ENCODE results near the gene RASGRP3. TPM values are rescaled to one million over a fixed set of nuclear protein-coding genes. Genes with fewer than 3 reads are reported as not detected.

Gene RASGRP3
- total and polyA plus RNA-seq, 2 donors (not counting 3 experiments of a cell fraction or from before 2014, with no cell fraction given), result 16.0 to 39.6 TPM

GRCh38 chr2:33444967-33445366 lies 31.5 kb upstream of the RASGRP3 start:
- FAIRE-seq (no peak), DNase-seq (ENCODE audit: low read depth, low spot score) (no peak)
- Histone ChIP-seq H3K9ac (replicated peaks; ENCODE audit: extremely low read depth, insufficient read depth, low read length) (no peak overlapping the region), H3K79me2 (ENCODE audit: control insufficient read depth, insufficient read depth, low read length) (no peaks in the 10 kb centered on the region), H3K27me3 (ENCODE audit: control insufficient read depth in 2 of 2, insufficient read depth in 2 of 2, low read length in 2 of 2) (no peaks in the 10 kb centered on the region), H3K4me1 (ENCODE audit: control insufficient read depth, extremely low read depth, insufficient read depth, low read length) (peaks cover 9% of the 10 kb centered on the region), H3K4me3 (replicated peaks in 1 of 3; ENCODE audit: insufficient read depth in 1 of 3, low read depth in 1 of 3, low read length in 3 of 3) (no peak overlapping the region), H4K20me1 (replicated peaks; ENCODE audit: control insufficient read depth, extremely low read depth, insufficient read depth, low read length) (no peaks in the 10 kb centered on the region), H2AFZ (ENCODE audit: low read depth, low read length) (no peak overlapping the region), H3K9me1 (replicated peaks; ENCODE audit: control insufficient read depth, extremely low read depth, insufficient read depth, low read length) (no peaks in the 10 kb centered on the region), H3K9me3 (replicated peaks; ENCODE audit: control insufficient read depth, insufficient read depth, low read length) (no peaks in the 10 kb centered on the region), H3K36me3 (ENCODE audit: control insufficient read depth in 2 of 2, extremely low read depth in 1 of 2, insufficient read depth in 2 of 2, low read length in 2 of 2) (no peaks in the 10 kb centered on the region), H3K27ac (ENCODE audit: insufficient read depth, low read depth, low read length) (no peak overlapping the region), H3K4me2 (ENCODE audit: insufficient read depth, low read length) (no peak overlapping the region)
- TF ChIP-seq EZH2 (IDR thresholded peaks at IDR 0.05; ENCODE audit: borderline replicate concordance, low read depth, low read length, severe bottlenecking) (no peak), GATA2 (IDR thresholded peaks at IDR 0.05; ENCODE audit: insufficient read depth, insufficient read length, low read depth, low read length) (no peak), FOS (IDR thresholded peaks at IDR 0.05; ENCODE audit: borderline replicate concordance, insufficient read depth, low read length) (no peak), JUN (IDR thresholded peaks at IDR 0.05; ENCODE audit: borderline replicate concordance, insufficient read depth, insufficient read length, low read depth) (no peak), CTCF (IDR thresholded peaks at IDR 0.05; ENCODE audit: extremely low read depth in 1 of 2, insufficient read depth in 1 of 2, low read depth in 1 of 2, low read length in 2 of 2) (no peak), MYC (IDR thresholded peaks at IDR 0.05; ENCODE audit: low read depth, low read length) (no peak), MAX (IDR thresholded peaks at IDR 0.05; ENCODE audit: insufficient read depth, insufficient read length) (no peak), POLR2AphosphoS5 (IDR thresholded peaks at IDR 0.05; ENCODE audit: insufficient read depth, low read depth, low read length) (no peak), POLR2A (IDR thresholded peaks at IDR 0.05; ENCODE audit: low read depth, low read length) (no peak)
- CTCF ChIA-PET, result interaction anchor here (0.7 to 6.7 kb wide), 7 partner anchors 31 to 359 kb away, joined by 3 to 154 read pairs (median 4); partner anchors contain the start of gene RASGRP3
- BruUV-seq (replicated peaks), result no TSS peak
- intact Hi-C loops (cut with micrococcal nuclease), result loop anchor here (5.0 kb wide), 1 partner anchor 423 kb away; no protein-coding TSS in a partner anchor
- dilution Hi-C loops (cut with MboI; ENCODE audit: extremely low pct_ligation_motif_present, low sequenced_read_pairs), result no loop called here
- POLR2A ChIA-PET, result no interaction called here

Measured in endothelial cell of umbilical vein (primary cell).